ENCODE results near the gene GPR176. TPM values are rescaled to one million over a fixed set of nuclear protein-coding genes. Genes with fewer than 3 reads are reported as not detected.

Gene GPR176
- total RNA-seq, 1 donor from 2014 or later: 20.6 TPM

DNA sequence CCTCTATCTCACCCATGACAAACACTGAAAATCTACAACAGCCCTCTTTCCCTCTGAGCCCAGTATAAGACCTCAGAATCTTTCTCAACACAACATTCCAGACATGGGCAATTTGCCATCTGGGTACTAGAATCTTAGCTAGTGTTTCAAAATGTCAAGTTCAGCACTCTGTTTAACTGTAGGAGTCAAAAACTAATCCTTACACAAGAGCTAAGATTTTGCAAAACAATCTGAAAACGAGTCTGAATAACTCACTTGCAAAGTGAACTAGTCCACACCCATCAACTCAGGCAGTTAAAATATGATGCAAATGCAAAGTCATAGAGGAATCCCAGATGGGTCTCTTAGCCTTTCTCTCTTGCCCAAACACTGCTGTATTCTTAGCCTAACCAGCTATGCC is 67.8 kb downstream of the GPR176 start:
- peaks cover 30% of the 10 kb centered on the region for H3K79me2 ChIP-seq (ENCODE audit: low read depth)
- H2AFZ ChIP-seq (replicated peaks): no peak overlapping the region
- no peak overlapping the region for H3K9ac ChIP-seq
- TF ChIP-seq EZH2 (IDR thresholded peaks at IDR 0.05) (no peak), EZH2phosphoT487 (IDR thresholded peaks at IDR 0.05) (no peak)
- TF ChIP-seq, protein P1, sequence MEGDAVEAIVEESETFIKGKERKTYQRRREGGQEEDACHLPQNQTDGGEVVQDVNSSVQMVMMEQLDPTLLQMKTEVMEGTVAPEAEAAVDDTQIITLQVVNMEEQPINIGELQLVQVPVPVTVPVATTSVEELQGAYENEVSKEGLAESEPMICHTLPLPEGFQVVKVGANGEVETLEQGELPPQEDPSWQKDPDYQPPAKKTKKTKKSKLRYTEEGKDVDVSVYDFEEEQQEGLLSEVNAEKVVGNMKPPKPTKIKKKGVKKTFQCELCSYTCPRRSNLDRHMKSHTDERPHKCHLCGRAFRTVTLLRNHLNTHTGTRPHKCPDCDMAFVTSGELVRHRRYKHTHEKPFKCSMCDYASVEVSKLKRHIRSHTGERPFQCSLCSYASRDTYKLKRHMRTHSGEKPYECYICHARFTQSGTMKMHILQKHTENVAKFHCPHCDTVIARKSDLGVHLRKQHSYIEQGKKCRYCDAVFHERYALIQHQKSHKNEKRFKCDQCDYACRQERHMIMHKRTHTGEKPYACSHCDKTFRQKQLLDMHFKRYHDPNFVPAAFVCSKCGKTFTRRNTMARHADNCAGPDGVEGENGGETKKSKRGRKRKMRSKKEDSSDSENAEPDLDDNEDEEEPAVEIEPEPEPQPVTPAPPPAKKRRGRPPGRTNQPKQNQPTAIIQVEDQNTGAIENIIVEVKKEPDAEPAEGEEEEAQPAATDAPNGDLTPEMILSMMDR (IDR thresholded peaks at IDR 0.05): no peak
- Mint-ChIP-seq H3K4me3 (no peak overlapping the region), H3K27me3 (ENCODE audit: insufficient read depth, low read depth) (no peaks in the 10 kb centered on the region), H3K27ac (peak overlapping the region; percentile 42), H3K36me3 (no peaks in the 10 kb centered on the region), H3K4me1 (peaks cover 24% of the 10 kb centered on the region), H3K9me3 (peaks cover 3% of the 10 kb centered on the region)
- H3K4me3 ChIP-seq: no peak overlapping the region
- H3K36me3 ChIP-seq: no peaks in the 10 kb centered on the region
- H3F3A ChIP-seq (ENCODE audit: low read depth): peaks cover 12% of the 10 kb centered on the region
- H3K4me1 ChIP-seq: peaks cover 15% of the 10 kb centered on the region
- H3K27ac ChIP-seq: no peak overlapping the region
- H3K9me3 ChIP-seq (ENCODE audit: low read depth): no peaks in the 10 kb centered on the region
- no peak for DNase-seq (ENCODE audit: low spot score)
- no peaks in the 10 kb centered on the region for H3K27me3 ChIP-seq
- H4K20me1 ChIP-seq (ENCODE audit: low read depth): no peaks in the 10 kb centered on the region
- no peak overlapping the region for H3K4me2 ChIP-seq

DNA sequence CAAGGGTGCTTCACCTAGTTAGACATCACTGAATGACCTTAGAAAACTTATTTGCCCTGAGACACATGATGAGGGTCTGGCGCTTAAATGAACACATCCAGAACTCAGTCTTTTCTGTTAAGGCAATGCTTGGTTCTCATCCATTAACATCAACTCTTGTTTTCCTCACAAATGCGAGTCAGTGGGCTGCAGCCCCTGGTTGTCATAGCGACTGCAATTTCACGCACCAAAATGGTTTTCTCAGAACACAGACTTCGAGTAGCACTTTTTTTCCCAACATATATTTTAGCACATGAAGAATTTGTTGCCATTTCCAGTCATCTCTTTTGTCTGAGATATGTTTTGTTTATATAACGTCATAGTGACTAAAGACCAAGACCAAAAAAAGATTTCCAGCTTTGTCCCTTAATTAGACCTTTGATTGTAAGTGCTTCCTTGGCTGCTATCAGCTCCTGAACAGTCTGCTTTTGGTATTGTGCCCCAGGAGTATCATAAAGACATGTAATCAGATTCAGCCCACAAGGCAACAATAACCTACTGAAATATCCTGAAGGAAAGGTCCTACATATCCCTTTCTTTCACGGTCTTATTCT is 68.5 kb downstream of the GPR176 start:
- Mint-ChIP-seq H3K9me3 (peaks cover 3% of the 10 kb centered on the region), H3K4me1 (peaks cover 24% of the 10 kb centered on the region), H3K27me3 (ENCODE audit: insufficient read depth, low read depth) (no peaks in the 10 kb centered on the region), H3K27ac (peak overlapping the region; percentile 42), H3K4me3 (no peak overlapping the region), H3K36me3 (no peaks in the 10 kb centered on the region)
- Histone ChIP-seq H3K9ac (no peak overlapping the region), H3K27me3 (no peaks in the 10 kb centered on the region), H3K4me3 (no peak overlapping the region), H4K20me1 (ENCODE audit: low read depth) (no peaks in the 10 kb centered on the region), H3K36me3 (no peaks in the 10 kb centered on the region), H3F3A (ENCODE audit: low read depth) (peaks cover 12% of the 10 kb centered on the region), H3K9me3 (ENCODE audit: low read depth) (no peaks in the 10 kb centered on the region), H3K27ac (no peak overlapping the region), H3K4me2 (no peak overlapping the region), H2AFZ (replicated peaks) (no peak overlapping the region), H3K4me1 (peaks cover 15% of the 10 kb centered on the region), H3K79me2 (ENCODE audit: low read depth) (peaks cover 37% of the 10 kb centered on the region)
- no peak for DNase-seq (ENCODE audit: low spot score)
- no peak for TF ChIP-seq EZH2 (IDR thresholded peaks at IDR 0.05)
- TF ChIP-seq, protein P1 (IDR thresholded peaks at IDR 0.05): no peak
- TF ChIP-seq EZH2phosphoT487 (IDR thresholded peaks at IDR 0.05): no peak

DNA sequence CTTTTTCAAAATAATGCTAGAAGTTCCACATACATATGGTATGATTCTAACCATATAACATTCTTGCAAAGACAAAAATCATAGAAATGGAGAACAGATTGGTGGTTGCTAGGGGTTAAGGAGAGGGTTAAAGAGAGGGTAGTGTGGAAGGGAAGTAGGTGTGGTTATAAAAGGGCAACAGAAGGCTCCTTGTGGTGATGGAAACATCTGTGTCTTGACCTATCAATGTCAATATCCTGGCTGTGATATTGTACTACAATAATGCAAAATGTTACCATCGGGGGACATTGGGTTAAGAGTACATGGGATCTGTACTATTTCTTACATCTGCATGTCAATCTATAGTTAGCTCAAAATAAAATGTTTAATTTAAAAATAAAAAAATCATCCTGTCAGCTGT is 69.6 kb downstream of the GPR176 start:
- H3K9ac ChIP-seq: no peak overlapping the region
- H3K4me1 Mint-ChIP-seq: peaks cover 24% of the 10 kb centered on the region
- H3K27ac ChIP-seq: no peak overlapping the region
- H3K4me2 ChIP-seq: no peak overlapping the region
- no peaks in the 10 kb centered on the region for H3K27me3 ChIP-seq
- H3K36me3 Mint-ChIP-seq: no peaks in the 10 kb centered on the region
- H3F3A ChIP-seq (ENCODE audit: low read depth): peaks cover 8% of the 10 kb centered on the region
- peaks cover 40% of the 10 kb centered on the region for H3K79me2 ChIP-seq (ENCODE audit: low read depth)
- H3K4me3 ChIP-seq: no peak overlapping the region
- H3K27me3 Mint-ChIP-seq (ENCODE audit: insufficient read depth, low read depth): no peaks in the 10 kb centered on the region
- H3K9me3 ChIP-seq (ENCODE audit: low read depth): no peaks in the 10 kb centered on the region
- peak overlapping the region; percentile 35 for H3K27ac Mint-ChIP-seq
- H3K36me3 ChIP-seq: no peaks in the 10 kb centered on the region
- H2AFZ ChIP-seq (replicated peaks): no peak overlapping the region
- H3K4me3 Mint-ChIP-seq: no peak overlapping the region
- DNase-seq (ENCODE audit: low spot score): no peak
- peaks cover 3% of the 10 kb centered on the region for H3K9me3 Mint-ChIP-seq
- H3K4me1 ChIP-seq: peaks cover 11% of the 10 kb centered on the region
- no peak for TF ChIP-seq EZH2phosphoT487 (IDR thresholded peaks at IDR 0.05)
- TF ChIP-seq EZH2 (IDR thresholded peaks at IDR 0.05): no peak
- H4K20me1 ChIP-seq (ENCODE audit: low read depth): no peaks in the 10 kb centered on the region

DNA sequence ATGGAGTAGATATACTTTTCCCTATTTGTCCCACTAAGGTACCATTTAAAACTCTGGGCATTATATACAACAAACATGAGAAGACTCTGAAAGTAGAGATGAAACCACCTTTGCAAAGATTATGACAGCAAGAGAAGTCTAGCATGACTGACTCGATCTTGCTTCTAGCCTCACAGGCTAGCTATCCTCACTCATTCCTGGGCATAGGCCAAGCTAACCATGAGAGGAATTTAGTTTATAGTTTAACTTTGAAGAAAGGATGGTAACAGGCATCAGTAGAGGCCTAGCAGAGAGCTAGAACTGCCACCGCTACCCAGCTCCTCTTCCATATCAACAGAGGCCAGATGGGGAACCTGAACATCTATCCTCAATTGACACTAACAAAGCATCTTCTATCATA is 74.0 kb downstream of the GPR176 start:
- Histone ChIP-seq H3K4me1 (peaks cover 6% of the 10 kb centered on the region), H3K4me3 (no peak overlapping the region), H3K36me3 (no peaks in the 10 kb centered on the region), H3K79me2 (ENCODE audit: low read depth) (peaks cover 40% of the 10 kb centered on the region), H3K27ac (no peak overlapping the region), H3K9me3 (ENCODE audit: low read depth) (no peaks in the 10 kb centered on the region), H3K9ac (no peak overlapping the region), H3F3A (ENCODE audit: low read depth) (peaks cover 2% of the 10 kb centered on the region), H4K20me1 (ENCODE audit: low read depth) (no peaks in the 10 kb centered on the region), H2AFZ (replicated peaks) (no peak overlapping the region), H3K4me2 (no peak overlapping the region), H3K27me3 (no peaks in the 10 kb centered on the region)
- Mint-ChIP-seq H3K27me3 (ENCODE audit: insufficient read depth, low read depth) (no peaks in the 10 kb centered on the region), H3K27ac (no peak overlapping the region), H3K4me1 (peaks cover 13% of the 10 kb centered on the region), H3K36me3 (peaks cover 2% of the 10 kb centered on the region), H3K9me3 (peaks cover 5% of the 10 kb centered on the region), H3K4me3 (no peak overlapping the region)
- TF ChIP-seq EZH2phosphoT487 (IDR thresholded peaks at IDR 0.05): no peak
- no peak for TF ChIP-seq EZH2 (IDR thresholded peaks at IDR 0.05)
- TF ChIP-seq, protein P1 (IDR thresholded peaks at IDR 0.05): no peak
- no peak for DNase-seq (ENCODE audit: low spot score)

Measured in neural progenitor cell (in vitro differentiated cells).